GM19240 (cell line): ENCODE results near the gene PHB1.
"Not testable (repeated sequence)": the region's sequence is repeated elsewhere in the genome, so short reads cannot be mapped to it uniquely, and the experiment has no call there.

ENCODE experiments used
- DNase-seq: peaks from one replicate; pipeline ENCODE4 v3.0.0; 2011; ENCODE audit warnings: low spot score; ENCODE audit not compliant: insufficient read length

Gene PHB1

DNA sequence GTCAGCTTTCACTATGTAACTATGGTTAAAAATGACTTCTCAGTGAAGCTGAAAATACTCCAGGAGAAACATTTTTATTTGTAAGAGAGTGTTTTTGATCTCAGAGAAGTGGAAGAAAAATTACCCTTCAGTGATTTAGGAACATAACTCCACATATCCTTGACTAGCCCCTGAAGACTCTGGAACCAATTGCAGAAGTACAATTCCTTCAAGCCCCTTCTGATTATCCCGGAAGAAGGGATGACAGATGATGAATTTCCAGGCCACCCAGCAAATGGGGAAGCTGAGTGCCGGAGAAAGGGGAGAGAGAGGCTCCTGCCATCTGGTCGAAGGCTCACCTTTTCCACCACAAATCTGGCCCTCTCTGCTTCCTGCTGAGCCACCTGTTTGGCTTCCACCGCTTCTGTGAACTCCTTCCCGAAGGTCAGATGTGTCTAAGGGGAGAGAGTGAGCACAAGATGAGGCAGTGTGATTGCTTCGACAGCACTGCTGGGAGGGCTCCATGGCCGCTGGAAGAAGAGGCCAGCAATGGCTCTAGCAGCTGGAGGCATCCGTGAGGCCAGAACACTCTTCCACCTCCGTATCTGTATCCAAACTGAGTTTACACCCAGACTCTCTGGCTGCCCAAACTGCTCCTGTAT, 8.1 kb downstream of the PHB1 start:
- DNase-seq = no peak

DNA sequence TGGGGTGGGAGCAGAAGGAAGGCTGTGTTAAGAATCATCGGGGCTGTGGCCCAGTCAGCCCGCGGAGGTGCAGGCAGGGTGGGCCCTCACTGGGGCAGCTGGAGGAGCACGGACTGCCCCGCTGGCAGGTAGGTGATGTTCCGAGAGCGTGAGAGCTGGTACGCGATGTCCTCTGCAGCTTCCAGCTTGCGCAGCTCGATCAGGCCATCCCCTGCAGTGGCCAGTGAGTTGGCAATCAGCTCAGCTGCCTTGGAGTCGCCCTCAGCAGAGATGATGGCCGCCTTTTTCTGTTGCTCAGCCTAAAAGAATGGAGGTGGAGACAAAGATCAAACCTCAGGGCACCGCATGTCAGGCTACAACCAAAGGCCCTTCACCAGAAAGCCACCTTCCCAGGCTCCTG, 9.8 kb downstream of the PHB1 start:
- no peak for DNase-seq

DNA sequence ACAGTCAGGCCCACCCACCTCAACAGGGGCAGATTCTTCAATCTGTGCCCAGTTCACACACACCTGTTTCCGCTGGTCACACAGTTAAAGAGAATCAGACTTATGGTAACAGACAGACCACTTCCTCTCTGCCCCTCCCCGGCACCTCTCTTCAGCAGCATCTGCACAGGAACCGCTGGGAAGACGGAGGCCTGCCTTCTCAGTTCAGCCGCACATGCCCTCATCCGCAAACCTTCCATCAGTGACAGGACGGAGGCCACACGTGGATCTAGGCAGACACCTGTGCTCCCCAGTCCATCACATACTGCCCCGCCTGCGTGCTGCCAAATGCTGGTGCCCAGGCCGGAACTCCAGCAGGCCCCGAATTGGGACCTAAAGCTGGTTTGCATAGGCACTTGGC, 10.3 kb downstream of the PHB1 start:
- no peak for DNase-seq

DNA sequence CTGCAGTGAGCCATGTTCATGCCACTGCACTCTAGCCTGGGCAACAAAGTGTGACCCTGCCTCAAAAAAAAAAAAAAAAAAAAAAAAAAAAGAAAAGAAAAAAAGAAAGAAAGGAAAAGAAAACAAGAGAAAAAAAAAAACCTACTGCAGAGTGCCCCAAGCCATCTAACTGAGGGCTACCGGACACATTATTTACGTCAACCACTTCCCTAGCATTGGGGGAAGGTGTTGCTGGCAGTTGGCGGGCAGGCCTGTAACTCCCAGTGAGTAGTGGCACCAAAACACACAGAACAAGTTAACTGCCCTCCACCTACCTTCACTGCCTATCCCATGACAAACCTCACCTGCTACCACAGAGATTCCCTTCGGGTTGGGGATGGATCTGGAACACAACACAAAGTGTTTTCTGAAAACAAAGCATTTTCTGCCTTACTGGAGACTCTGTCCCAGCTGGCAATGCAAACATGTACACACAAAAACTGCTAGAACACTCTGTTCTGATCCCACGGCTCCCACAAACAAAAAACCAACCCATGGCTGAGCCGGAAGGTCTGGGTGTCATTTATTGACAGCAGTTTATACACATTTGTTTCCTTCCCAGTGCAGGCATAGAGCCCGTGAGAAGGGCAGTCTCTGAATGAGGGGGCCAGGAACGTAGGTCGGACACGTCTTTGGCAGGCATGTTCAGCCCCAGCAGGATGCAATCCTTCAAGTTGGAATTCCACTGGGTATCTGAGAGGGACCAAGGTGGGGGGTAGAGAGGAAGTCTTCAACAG, 11.0 kb downstream of the PHB1 start:
- DNase-seq = no peak

DNA sequence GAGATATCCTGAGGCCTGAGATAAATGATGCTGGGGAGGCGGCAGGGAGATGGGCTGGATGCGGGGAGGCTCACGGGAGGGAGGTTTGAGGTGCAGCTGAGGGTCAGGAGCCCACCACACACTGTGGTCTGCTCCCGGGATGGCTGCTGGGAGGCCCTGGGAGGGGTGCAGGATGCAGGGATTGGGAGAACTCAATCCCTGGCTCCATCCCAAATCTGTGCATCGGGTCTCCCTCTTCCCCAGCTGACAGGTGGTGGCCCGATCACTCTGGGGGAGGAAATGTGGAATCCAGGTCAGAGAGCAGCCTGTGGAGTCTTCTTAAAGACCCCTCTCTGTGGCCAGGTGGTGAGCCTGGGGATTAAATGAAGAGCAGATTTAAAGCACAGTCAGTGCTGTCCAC, 12.0 kb downstream of the PHB1 start:
- DNase-seq = no peak

DNA sequence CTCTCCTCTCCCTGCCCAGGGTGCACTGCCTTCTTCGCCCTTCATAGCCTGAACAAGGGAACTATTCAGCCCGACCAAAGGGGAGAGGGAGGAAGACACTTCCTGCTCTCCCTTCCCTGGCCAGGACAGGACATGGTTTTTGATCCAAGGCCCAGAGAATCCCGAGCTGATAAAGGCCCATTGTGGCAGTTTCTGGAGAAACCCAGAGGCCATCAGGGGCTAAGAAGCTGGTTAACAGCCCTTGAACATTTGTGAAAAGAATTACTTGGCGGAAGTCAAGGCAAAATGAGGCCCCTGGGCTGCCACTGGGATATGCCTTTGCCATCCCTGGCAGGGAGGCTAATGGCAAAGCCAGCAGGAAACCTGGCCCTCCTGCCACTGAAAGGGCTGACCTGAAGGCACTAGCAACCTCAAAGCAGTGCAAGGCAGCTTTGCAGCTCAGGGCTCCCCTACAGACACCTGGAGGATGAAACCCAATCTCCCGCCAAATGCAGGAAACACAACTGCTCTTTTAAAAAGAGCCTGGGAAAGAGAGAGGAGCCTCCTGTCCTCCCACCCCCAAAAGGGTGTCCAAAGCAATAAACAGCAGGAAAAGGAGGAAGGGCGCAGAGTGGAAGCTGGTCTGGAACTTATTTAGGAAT, 12.6 kb downstream of the PHB1 start:
- no peak for DNase-seq

DNA sequence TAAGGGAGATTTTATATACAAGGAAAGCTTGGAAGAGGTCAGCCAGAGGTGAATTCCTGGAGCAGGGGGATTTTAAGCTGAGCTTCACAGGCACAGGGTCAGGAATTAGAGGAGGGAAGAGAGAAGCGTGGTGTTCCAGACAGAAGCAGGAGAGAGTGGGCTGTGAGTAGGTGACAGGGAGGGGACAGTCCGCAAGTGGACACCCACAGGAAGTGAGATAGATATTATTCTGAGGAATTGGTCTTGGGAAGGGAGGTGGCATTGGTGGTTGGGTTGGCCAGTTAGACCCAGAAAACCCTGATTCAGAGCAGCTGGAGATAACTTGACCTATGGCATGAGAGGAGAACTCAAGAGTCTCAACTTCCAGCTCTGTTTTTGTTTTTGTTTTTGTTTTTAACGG, 14.7 kb downstream of the PHB1 start:
- no peak for DNase-seq

DNA sequence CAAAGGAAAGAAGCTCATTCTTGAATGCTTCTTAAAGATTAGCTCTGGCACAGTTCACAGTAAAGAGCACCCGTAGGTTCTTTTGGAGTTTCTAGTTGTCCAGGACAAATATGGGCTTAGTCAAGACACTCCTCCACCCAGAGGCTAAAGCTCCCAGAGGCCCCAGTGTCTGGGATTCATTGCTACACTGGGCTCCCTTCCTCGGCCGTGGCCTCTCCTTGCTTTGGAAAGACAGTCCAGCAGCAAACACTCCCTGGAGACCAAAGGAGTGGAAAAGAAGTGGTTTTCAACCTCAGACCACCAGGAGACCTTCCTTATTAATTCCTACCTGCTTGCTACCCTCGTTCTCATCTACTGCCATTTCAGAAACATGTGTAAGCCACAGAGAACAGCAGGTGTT, 17.1 kb downstream of the PHB1 start:
- no peak for DNase-seq

DNA sequence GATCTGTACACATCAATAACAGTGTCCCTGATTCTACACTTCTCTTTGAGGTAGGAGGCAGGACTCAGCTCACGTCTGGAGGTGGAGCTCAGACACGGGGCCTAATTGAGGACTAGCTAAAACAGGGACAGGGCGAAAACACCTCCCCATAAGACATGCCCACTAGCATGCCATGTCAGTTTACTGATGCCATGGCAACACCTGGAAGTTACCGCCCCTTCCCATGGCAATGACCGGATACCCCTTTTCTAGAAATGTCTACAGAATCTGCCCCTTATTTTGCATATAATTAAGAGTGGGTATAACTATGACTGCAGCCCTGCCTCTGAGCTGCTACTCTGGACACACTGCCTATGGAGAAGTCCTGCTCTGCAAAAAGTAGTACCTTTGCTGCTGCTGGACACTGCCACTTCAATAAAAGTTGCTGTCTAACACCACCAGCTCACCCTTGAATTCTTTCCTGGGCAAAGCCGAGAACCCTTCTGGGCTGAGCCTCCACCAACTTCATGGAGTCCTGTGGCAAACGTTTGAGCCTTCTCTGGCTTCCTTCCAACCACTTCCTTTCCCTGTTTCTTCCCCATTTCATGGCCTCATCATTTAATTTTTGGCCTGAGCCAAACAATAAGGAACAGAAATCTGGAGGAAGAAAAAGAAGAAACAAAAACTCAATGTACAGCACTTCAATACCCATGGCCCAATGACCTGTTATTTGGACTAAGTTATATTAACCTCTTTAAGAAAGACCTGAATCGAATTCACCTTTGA, 21.0 kb downstream of the PHB1 start:
- DNase-seq = no peak

DNA sequence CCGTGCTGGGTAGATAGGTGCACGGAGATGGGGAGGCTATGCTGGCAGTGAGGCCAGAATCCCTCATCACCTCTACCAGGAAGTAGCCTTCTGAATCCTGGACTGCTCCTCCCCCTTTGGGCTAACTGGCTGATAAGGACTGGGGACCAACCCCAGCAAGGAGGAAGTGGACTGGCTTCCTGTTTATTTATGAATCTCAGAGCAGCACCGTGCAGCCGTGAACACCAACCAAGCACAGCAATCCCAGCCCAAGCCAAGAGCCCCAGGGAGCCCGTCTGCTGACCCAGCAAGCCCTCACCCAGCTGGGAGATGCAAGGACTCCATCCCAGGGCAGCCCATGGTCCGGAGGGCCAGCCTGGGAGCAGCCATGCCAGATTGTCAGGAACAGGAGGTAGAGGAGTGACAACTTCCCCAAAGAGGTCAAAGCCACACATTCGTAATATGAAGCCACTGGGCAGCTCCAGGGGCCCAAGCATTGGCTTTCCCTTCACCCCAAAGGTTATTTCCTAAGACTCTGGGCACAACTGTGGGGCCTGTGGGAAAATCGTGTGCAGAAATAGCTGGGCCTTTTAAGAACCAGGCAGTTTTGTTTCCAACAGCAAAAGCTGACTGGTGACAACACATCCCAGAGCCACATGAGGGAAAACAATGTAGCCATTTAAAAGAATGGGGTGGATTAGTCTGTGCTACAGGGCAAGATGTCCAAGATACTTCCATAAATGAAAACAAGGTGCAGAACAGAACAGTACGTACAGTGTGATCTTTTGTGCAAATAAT, 23.9 kb downstream of the PHB1 start:
- no peak for DNase-seq

DNA sequence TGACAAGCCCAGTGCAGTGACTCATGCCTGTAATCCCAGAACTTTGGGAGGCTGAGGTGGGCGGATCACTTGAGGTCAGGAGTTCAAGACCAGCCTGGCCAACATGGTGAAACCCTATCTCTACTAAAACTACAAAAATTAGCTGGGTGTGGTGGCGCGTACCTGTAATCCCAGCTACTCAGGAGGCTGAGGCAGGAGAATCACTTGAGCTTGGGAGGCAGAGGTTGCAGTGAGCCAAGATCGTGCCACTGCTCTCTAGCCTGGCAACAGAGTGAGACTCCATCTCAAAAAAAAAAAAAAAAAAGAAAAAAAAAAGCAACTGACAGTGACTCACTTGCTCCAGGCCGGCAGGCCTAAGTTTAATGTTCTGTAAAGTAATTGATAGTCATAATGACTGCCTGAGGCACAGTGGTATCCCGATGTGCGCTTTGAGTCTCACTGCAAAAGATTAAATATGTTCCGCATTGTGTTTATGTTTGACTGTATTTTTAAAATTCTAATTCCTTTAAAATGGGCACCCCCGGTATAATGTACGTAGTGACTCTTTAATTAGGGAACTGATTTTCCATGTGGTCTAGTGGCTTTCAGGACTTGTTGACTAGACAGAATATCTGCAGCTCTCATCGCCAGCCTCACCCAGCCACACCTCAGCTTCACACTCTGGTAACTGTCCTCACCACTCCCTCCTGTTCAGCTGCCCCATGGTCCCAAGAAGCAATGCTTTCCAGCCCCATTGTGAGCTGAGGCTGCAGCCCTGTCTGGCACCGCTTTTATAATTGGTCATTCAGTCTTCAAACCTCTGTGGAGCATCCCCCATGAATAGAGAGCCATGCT, 25.0 kb downstream of the PHB1 start:
- not testable (repeated sequence) for DNase-seq

DNA sequence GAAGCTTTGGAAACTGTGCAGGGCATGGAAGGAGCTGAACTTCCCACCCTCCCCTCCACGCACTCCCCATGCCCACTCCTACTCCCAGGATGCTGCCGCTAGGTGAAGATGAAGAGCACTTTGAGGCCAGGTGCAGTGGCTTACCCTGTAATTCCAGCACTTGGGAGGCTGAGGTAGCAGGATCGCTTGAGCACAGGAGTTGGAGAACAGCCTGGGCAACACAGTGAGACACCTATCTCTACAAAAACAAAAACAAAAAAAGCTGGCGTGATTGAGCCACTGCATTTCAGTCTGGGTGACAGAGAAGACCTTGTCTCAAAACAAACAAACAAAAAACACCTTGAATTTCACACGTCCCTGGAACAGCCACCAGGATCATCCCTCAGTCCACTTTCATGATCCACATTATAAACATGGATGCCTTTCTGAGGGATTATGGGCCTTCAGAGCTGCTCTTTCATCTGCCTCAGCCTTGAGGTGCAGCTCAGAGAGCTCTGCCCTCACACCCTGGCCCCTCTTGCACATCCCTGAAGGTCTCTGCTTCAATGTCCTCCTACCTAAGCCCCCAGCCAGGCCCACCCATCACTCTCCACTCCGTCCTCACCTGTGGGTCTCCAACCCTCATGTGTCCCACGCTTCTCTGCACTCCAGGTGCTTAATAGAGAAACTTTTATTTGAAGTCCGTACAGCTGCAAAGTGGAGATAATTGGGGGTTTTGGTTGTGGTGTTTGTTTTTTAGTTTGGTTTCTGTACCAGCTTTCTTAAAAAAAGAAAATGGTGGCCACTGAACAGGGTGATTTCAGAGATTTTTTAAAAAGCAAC, 25.8 kb downstream of the PHB1 start:
- no peak for DNase-seq

DNA sequence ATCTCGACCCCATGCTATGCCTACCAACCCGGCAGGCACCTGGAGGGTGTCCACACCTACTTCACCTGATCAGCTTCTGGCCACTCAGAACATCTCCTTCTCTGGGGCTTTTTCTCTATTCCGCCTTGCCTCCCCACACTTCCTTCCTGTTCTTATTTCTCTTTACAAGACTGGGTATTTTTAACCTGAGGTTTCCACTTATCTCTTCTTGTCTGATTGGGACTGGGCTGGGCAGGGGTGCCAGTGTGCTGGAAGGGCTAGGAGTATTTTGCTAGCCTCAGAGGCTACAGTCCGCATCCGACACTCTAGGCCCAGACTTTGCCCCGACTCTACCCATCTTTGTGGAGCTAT, 26.4 kb downstream of the PHB1 start:
- no peak for DNase-seq

DNA sequence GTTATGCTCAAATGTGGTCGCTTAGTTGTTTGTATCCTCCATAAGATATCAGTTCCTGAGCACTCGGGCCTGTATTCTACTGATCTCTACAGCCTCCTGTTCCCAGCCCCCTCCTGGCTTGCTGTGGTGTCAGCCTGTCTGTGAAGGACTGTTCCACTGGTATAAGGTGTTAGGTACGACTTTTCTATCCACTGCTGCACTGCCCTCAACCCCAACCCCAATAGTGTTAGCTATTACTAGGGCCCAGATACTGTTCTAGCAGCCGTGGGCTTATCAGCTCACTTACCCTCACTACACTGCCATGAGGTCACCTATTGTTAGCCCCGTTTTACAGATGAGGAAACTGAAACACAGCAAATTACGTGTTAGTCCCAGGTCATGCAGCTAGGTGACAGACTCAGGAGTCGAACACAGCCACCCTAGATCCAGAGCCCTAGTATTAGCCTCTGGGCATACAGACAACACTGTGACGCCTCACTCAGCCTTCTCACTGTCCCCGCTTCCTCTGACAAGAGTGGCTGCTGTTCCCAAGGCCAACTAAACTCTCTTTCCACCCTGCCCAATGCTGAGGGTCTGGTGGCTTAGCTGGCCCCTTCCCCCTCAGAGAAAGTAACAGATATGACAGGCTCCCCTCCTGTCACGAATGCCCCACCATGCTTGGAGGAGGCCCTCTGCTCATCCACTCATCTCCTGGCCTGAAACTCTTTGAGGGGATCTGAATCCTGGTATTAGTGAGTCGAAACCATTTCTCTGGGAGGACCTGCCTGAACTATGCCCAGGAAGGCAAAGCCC, 27.0 kb downstream of the PHB1 start:
- DNase-seq = no peak

DNA sequence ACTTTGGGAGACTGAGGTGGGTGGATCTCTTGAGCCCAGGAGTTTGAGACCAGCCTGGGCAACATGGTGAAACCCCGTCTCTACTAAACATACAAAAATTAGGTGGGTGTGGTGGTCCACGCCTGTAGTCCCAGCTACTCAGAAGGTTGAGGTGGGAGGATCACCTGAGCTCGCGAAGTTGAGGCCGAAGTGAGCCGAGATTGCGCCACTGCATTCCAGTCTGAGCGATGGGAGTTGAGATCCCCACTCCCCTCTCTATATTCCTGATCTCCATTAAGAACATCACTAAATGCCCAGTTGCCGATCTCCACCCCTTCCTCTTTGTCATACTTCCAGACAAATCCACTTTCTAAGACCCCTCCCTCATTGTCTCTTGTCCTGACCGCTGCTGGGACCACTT, 28.3 kb downstream of the PHB1 start:
- DNase-seq = no peak

DNA sequence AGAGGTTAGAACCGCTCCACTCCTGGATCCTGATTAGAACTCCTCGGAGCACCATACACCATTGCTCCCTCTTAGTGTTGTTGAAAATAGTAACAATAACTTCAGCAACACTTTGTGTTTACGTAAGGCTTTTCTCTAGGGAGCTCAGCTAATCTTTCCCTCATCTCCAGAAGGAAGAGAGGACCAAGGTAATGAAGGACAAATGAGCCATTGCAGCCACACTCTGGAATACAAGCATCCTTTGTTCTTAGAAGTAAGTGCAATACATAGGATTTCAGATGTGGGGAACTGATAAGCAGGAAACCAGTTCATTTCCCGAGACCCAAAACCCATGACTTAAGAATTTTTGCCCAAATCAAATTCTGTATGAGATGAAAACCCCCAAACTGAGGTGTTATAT, 29.7 kb downstream of the PHB1 start:
- DNase-seq = no peak

DNA sequence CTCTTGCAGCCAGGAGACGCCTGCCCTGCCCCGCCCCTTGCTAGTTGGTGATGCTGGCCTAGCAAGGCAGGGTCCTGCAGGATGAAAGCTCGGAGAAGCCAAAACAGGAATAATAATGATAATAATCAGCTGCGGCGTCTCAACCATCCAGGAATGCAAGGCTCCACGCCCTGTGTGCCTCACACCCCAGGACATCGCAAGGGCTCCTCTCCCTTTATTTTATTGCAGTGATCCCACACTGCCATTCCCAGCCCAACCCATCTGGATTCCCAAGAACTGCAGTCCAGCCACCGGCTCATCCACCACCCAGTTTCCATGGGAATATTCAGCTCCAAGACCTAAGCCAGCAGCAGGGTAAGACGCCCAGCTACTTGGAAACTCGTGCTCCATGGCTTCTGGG, 31.6 kb downstream of the PHB1 start:
- DNase-seq = no peak

DNA sequence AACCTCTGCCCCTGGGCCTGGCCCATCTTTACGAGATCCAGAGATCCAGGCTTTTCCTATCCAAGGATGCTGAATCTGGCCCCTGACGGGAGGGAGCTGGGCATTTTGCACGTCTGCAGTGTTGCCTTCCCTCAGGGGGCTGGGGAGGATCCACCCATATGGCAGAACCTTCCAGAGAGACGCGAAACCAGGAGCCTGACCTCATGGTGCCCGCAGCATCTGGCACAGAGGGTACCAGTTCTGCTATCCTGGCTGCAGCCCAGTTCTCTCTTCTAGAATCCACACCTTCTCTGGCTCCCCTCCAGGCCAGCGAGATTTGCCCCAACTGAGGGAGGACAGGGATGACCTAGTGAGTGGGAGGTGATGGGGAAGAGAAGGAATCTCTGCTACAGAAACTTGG, 32.1 kb downstream of the PHB1 start:
- no peak for DNase-seq

DNA sequence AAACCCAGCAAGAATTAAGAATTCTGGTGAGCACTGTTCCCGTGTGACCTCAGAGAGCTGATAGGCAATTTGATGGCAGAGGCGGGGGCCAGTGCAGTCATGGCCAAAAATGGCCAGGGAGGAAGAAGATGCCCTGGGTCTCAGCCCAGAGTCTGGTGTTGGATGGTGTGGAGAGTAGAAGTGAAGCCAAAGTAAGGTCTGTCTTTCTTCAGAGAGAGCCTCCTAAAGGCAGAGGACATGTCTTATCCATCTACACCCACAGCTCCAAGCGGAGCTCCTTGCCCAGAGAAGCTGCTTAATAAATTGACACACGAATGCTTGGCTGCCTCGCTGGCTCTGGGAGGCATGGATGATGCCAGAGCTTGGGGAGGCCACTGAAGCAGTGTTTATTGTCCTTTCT, 32.9 kb downstream of the PHB1 start:
- no peak for DNase-seq
